ENCODE data around the gene TTN. TPM values are rescaled to one million over a fixed set of nuclear protein-coding genes. Genes with fewer than 3 reads are reported as not detected.
"Not testable (repeated sequence)": the region's sequence is repeated elsewhere in the genome, so short reads cannot be mapped to it uniquely, and the experiment has no call there.

Gene TTN
- total RNA-seq, 1 experiment from 2014 or later = 0.88 TPM

DNA sequence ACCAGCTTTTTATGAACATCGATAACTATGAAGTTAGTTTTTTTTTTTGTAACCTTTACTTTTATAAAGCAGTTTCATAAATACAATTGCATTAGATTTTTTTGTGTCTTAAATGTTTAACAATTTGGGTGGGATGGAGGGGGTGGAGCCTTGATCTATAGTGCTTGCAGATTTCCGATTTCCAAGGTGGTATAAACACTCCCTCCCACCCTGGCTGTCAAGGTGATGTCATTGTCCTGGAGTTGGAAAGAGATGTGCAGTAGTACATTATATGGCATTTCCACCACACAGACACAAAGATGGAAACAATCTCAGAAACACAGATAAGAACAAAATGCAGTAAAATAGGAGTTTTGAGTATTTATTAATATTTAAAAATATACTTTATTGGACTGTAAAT is 114.4 kb downstream of the TTN start:
- no peak for DNase-seq (ENCODE audit: low spot score)
- in situ Hi-C loops (cut with HindIII; ENCODE audit: low sequenced_read_pairs) = no loop called here

- no peak for DNase-seq (ENCODE audit: low spot score)
- in situ Hi-C loops (cut with HindIII; ENCODE audit: low sequenced_read_pairs) = no loop called here
These were observed 117.4 kb downstream of the TTN start for GRCh38 chr2:178689808-178690207.

DNA sequence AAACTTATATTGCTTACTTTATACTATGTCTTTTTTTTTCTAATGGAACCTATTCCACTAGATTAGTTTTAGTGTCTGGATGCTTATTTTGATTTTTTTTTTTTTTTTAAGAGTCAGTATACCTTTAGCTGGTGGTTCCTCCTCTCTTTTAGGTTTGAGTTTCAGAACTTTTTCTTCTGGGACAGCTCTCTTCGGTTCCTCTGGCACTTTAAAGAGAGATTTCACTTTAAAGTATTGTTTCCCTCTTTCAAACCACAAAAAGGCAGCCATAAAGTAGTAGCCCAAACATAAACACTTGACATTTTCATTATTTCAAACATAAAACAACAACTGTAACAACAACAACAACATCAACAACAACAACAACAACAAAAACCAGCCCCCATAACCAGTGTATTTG is 123.3 kb downstream of the TTN start:
- DNase-seq (ENCODE audit: low spot score) = no peak
- in situ Hi-C loops (cut with HindIII; ENCODE audit: low sequenced_read_pairs) = no loop called here

DNA sequence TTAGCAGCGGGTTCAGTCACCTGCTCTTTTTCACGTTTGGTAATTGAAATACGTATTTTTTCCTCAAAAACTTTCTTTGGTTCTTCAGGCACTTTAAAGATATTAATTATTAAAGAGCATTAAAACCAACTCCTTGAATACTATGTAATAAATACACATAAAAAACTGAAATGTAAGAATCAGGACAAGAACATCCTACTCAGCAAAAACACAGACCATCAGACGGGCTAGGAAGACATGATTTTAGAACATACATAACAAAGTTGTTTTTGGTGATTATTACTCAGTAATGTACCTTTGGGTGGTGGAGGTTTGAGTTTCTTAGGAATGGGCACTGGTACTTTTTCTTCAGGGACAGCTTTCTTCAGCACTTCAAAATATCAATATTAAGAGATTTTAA is 126.1 kb downstream of the TTN start:
- in situ Hi-C loops (cut with HindIII; ENCODE audit: low sequenced_read_pairs) = no loop called here
- no peak for DNase-seq (ENCODE audit: low spot score)

- DNase-seq (ENCODE audit: low spot score) = no peak
These were observed 127.3 kb downstream of the TTN start for GRCh38 chr2:178679891-178680290.

GRCh38 chr2:178677599-178677998 is 129.6 kb downstream of the TTN start:
- DNase-seq (ENCODE audit: low spot score) = no peak
- in situ Hi-C loops (cut with HindIII; ENCODE audit: low sequenced_read_pairs) = no loop called here

More at GRCh38 chr2:178679891-178680290, 127.3 kb downstream of the TTN start:
- in situ Hi-C loops (cut with HindIII; ENCODE audit: low sequenced_read_pairs) = no loop called here

GRCh38 chr2:178676046-178676445 is 131.2 kb downstream of the TTN start:
- no peak for DNase-seq (ENCODE audit: low spot score)
- in situ Hi-C loops (cut with HindIII; ENCODE audit: low sequenced_read_pairs) = no loop called here

- no peak for DNase-seq (ENCODE audit: low spot score)
- in situ Hi-C loops (cut with HindIII; ENCODE audit: low sequenced_read_pairs) = no loop called here
These were observed 133.1 kb downstream of the TTN start for GRCh38 chr2:178674122-178674521.

DNA sequence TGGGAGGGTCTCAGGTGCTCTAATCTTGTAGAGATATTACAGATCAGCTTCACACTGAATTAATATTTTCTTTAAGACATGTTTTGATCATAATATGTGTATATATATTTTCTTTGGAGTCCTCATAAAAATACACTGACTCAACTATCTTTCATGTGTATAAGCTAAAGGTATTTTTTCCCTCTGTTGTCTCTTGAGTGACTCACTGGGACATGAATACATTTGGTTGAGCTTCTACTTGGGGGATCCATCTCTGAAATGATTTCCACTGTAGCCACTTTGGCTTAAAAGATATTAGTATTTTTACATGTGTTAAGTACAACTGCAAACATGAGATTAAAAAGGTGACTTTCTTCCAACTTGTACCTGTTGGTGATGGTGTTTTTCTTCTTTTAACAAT is 140.8 kb downstream of the TTN start:
- DNase-seq (ENCODE audit: low spot score) = no peak
- in situ Hi-C loops (cut with HindIII; ENCODE audit: low sequenced_read_pairs) = no loop called here

GRCh38 chr2:178658480-178658879 is 148.7 kb downstream of the TTN start:
- in situ Hi-C loops (cut with HindIII; ENCODE audit: low sequenced_read_pairs); DNase-seq (ENCODE audit: low spot score): not testable (repeated sequence)

- DNase-seq (ENCODE audit: low spot score) = no peak
- in situ Hi-C loops (cut with HindIII; ENCODE audit: low sequenced_read_pairs) = no loop called here
These were observed 156.7 kb downstream of the TTN start for GRCh38 chr2:178650554-178650953.

DNA sequence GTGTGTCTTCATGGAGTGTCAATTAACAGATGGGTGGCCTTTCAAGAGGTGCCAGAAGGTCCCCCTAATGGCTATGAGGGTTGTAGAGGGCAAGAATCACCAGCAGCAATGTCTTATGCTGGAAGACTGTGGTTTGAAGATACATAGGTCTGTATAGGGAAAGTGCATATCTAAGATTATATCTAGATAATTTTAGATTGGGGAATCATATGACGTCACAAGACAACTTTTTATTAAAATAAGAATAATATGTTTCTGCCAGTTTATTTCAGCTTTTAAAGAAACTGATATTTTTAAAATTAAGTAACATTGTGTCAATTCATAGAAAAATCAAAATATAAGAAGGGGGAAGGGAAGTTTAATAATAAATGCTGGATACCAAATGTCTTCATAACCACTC is 162.3 kb downstream of the TTN start:
- in situ Hi-C loops (cut with HindIII; ENCODE audit: low sequenced_read_pairs) = no loop called here
- DNase-seq (ENCODE audit: low spot score) = no peak

- DNase-seq (ENCODE audit: low spot score) = no peak
- in situ Hi-C loops (cut with HindIII; ENCODE audit: low sequenced_read_pairs) = no loop called here
These were observed 165.7 kb downstream of the TTN start for GRCh38 chr2:178641498-178641897.

- in situ Hi-C loops (cut with HindIII; ENCODE audit: low sequenced_read_pairs) = no loop called here
- no peak for DNase-seq (ENCODE audit: low spot score)
These were observed 171.3 kb downstream of the TTN start for GRCh38 chr2:178635897-178636296.

GRCh38 chr2:178632729-178633128 is 174.5 kb downstream of the TTN start:
- DNase-seq (ENCODE audit: low spot score) = no peak
- in situ Hi-C loops (cut with HindIII; ENCODE audit: low sequenced_read_pairs) = no loop called here

DNA sequence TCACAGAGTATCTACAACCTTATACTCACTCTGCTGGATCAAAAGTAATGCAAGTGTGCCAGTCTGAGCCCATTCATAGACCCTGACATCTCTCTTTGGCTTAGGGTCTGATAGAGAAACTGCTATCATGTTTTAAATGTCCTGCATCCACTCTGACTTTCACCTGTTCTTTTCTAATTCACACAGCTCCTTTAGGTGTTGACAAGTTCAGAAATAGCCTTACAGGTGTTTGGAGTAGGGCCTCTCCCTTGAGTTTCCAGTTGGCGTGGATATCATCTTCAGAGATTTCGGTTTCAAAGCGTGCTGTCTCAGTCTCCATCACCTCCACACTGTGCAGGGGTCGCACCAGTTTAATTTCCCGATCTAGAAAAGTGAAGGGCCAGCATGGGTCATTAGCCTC is 176.6 kb downstream of the TTN start:
- in situ Hi-C loops (cut with HindIII; ENCODE audit: low sequenced_read_pairs) = no loop called here
- no peak for DNase-seq (ENCODE audit: low spot score)

GRCh38 chr2:178629463-178629862 is 177.8 kb downstream of the TTN start:
- in situ Hi-C loops (cut with HindIII; ENCODE audit: low sequenced_read_pairs) = no loop called here
- DNase-seq (ENCODE audit: low spot score) = no peak

DNA sequence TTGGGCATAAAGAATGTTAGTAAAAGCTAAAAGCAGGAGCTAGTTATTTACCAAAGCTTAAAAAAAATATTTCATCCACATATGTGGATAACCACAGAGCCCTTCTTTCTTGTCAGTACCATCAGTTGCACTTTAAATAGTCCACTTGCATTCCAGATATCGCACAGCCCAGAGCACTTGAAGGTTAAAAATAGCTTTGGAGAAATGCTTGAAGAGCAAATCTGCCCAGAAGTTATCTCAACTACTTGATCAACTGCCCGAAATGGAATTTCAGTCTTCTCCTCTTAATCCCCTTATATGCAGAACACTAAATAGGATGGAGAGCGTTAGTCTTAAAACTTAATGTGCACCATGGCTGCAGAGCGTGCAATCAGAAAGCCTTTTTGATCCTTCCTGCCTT is 178.6 kb downstream of the TTN start:
- in situ Hi-C loops (cut with HindIII; ENCODE audit: low sequenced_read_pairs) = no loop called here
- DNase-seq (ENCODE audit: low spot score) = no peak

DNA sequence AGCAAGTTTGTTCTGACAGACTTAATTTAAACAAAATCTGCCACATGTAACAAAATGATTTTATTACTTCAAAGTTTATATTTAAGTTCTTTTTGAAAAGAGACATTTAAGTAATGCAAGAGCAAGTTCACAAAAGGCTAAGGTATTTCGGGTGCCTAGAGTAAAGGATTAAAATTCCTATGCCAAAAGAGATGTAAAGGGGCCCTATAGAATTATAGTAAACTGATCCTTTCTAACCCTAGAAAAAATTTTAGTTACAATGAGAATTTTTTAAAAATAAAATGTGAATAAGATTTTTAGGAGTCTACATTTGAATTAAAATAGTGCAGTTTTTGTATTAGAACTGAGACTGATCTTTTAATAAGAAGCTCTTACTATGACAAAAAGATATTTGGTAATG is 179.8 kb downstream of the TTN start:
- DNase-seq (ENCODE audit: low spot score) = no peak
- in situ Hi-C loops (cut with HindIII; ENCODE audit: low sequenced_read_pairs) = no loop called here

- DNase-seq (ENCODE audit: low spot score) = no peak
- in situ Hi-C loops (cut with HindIII; ENCODE audit: low sequenced_read_pairs) = no loop called here
These were observed 191.3 kb downstream of the TTN start for GRCh38 chr2:178615969-178616368.

DNA sequence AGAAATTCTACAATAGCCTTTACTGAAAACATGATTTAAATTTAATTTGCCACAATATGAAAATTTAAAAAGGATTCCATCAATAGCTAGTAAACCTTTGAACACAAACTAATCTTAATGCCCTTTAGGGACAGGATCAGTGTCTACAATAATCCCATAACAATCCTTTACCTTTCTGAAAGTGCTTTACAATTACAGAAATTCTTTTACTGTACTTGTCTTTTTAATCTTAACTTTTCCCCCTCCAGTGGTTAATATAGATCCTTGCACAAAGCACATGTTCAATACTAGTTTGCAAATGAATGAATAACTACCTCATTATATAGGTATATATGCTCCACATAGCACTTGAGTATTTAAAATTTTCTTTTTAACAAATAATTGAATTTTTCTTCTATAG is 204.3 kb downstream of the TTN start:
- in situ Hi-C loops (cut with HindIII; ENCODE audit: low sequenced_read_pairs) = no loop called here
- no peak for DNase-seq (ENCODE audit: low spot score)

DNA sequence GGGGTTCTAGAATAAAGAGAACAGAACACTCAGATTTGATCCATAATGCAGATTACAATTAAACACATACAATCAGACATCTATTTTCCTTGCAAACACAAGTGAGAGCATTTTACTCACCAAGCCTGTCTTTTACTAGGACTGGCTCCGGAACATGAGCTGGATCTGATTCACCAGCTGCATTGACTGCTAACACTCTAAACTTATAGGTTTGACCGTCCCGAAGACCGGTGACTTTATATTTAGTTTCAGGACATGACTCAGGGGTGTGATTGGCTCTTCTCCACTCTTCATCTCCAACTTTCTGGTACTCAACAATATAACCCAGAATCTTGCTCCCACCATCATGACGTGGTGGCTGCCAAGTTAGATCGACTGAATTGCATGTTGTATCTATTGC is 214.6 kb downstream of the TTN start:
- no peak for DNase-seq (ENCODE audit: low spot score)
- in situ Hi-C loops (cut with HindIII; ENCODE audit: low sequenced_read_pairs) = no loop called here

All from G401 (cell line).